Astrocyte (in vitro differentiated cells and primary cell): Measurements from ENCODE around the gene ACIN1. TPM values are rescaled to one million over a fixed set of nuclear protein-coding genes. Genes with fewer than 3 reads are reported as not detected.
A peak's percentile ranks its signal among the peaks of the same experiment; 100 is the strongest.

ENCODE experiments used
- DNase-seq: peaks from one replicate; pipeline ENCODE4 v3.0.0-alpha.2; 2010; ENCODE audit warnings: low read depth
- FAIRE-seq: peaks from 2 replicates; lab custom pipeline; 2011; peaks lifted over from hg19 to GRCh38; lab: Jason Lieb, UNC
- H2AFZ ChIP-seq: 2 replicates; pipeline ENCODE4 v1.6.0; 2012; ENCODE audit warnings: low read depth, low read length, inconsistent platforms
- H3K27ac ChIP-seq: 2 replicates; pipeline ENCODE4 v1.5.1; 2011; ENCODE audit warnings: low read depth, low read length, inconsistent platforms
- H3K27me3 ChIP-seq: 2 replicates; pipeline ENCODE4 v1.6.0; 2011; ENCODE audit warnings: low read length, inconsistent platforms; ENCODE audit not compliant: insufficient read depth
- H3K36me3 ChIP-seq: 2 replicates; pipeline ENCODE4 v1.5.1; 2011; ENCODE audit warnings: low read length, inconsistent platforms; ENCODE audit not compliant: insufficient read depth
- H3K4me1 ChIP-seq: 2 replicates; pipeline ENCODE4 v1.5.1; 2011; ENCODE audit warnings: low read length, inconsistent platforms; ENCODE audit not compliant: insufficient read depth
- H3K4me2 ChIP-seq: 2 replicates; pipeline ENCODE4 v1.6.0; 2012; ENCODE audit warnings: low read length, inconsistent platforms
- H3K4me3 ChIP-seq: 2 replicates; pipeline ENCODE4 v1.5.1; 2011; ENCODE audit warnings: low read depth, mild to moderate bottlenecking, low read length, inconsistent platforms; ENCODE audit not compliant: insufficient read depth
- H3K79me2 ChIP-seq: 2 replicates; pipeline ENCODE4 v1.6.0; 2012; ENCODE audit warnings: mild to moderate bottlenecking, low read length, inconsistent platforms; ENCODE audit not compliant: insufficient read depth
- H3K9ac ChIP-seq: 2 replicates; pipeline ENCODE4 v1.6.0; 2012; ENCODE audit warnings: mild to moderate bottlenecking, low read length, inconsistent platforms
- H3K9me3 ChIP-seq: 2 replicates; pipeline ENCODE4 v1.5.1; 2012; ENCODE audit warnings: low read depth, mild to moderate bottlenecking, low read length, inconsistent platforms; ENCODE audit not compliant: insufficient read depth
- H4K20me1 ChIP-seq: 2 replicates; pipeline ENCODE4 v1.6.0; 2012; ENCODE audit warnings: low read length, inconsistent platforms; ENCODE audit not compliant: insufficient read depth
- H3K27ac Mint-ChIP-seq: one replicate; pipeline ENCODE4 v1.8.0; 2021; ENCODE audit warnings: mild to moderate bottlenecking, mixed read lengths; ENCODE audit not compliant: unreplicated experiment
- H3K27me3 Mint-ChIP-seq: one replicate; pipeline ENCODE4 v1.8.0; 2021; ENCODE audit warnings: low read depth, mixed read lengths; ENCODE audit not compliant: unreplicated experiment
- H3K36me3 Mint-ChIP-seq: one replicate; pipeline ENCODE4 v1.8.0; 2021; ENCODE audit warnings: low read depth, mixed read lengths; ENCODE audit not compliant: unreplicated experiment
- H3K4me1 Mint-ChIP-seq: one replicate; pipeline ENCODE4 v1.8.0; 2021; ENCODE audit warnings: low read depth, mixed read lengths; ENCODE audit not compliant: unreplicated experiment
- H3K4me3 Mint-ChIP-seq: one replicate; pipeline ENCODE4 v1.8.0; 2021; ENCODE audit warnings: mild to moderate bottlenecking, moderate library complexity, mixed read lengths; ENCODE audit not compliant: unreplicated experiment
- H3K9me3 Mint-ChIP-seq: one replicate; pipeline ENCODE4 v1.8.0; 2021; ENCODE audit warnings: mild to moderate bottlenecking, mixed read lengths; ENCODE audit not compliant: unreplicated experiment
- CTCF ChIP-seq: IDR thresholded peaks from 2 replicates; pipeline ENCODE4 v1.5.1; 2011; ENCODE audit warnings: low read depth, mild to moderate bottlenecking, inconsistent platforms, low read length, moderate library complexity; ENCODE audit not compliant: insufficient read depth
- EZH2 ChIP-seq: IDR thresholded peaks from 2 replicates; pipeline ENCODE4 v1.6.1; 2012; ENCODE audit warnings: mild to moderate bottlenecking, low read length, inconsistent platforms; ENCODE audit not compliant: insufficient read depth
- total RNA-seq: library from RNA; stranded (reverse); gene quantifications from 2 replicates; pipeline ENCODE4 v1.2.1, GENCODE V29; 2021

ACIN1 gene
- total RNA-seq, 1 donor from 2014 or later: 208 TPM

GRCh38 chr14:23115039-23115731, 20.2 kb upstream of the ACIN1 start:
- peaks cover 27% of the 10 kb centered on the region for H3K4me1 ChIP-seq
- H3K9me3 ChIP-seq: no peaks in the 10 kb centered on the region
- H3K9ac ChIP-seq: peak overlapping the region; percentile 61
- H3K27ac ChIP-seq: peak overlapping the region; percentile 79
- H3K4me3 ChIP-seq: no peak overlapping the region
- H3K27me3 Mint-ChIP-seq: peaks cover 7% of the 10 kb centered on the region
- no peaks in the 10 kb centered on the region for H3K36me3 ChIP-seq
- peak overlapping the region; percentile 67 for H3K27ac Mint-ChIP-seq
- H3K36me3 Mint-ChIP-seq: peaks cover 1% of the 10 kb centered on the region
- peaks cover 18% of the 10 kb centered on the region for H3K4me1 Mint-ChIP-seq
- H4K20me1 ChIP-seq: no peaks in the 10 kb centered on the region
- no peak for TF ChIP-seq CTCF
- TF ChIP-seq EZH2: no peak
- DNase-seq: peak; percentile 98
- peaks cover 3% of the 10 kb centered on the region for H3K27me3 ChIP-seq
- no peaks in the 10 kb centered on the region for H3K79me2 ChIP-seq
- H3K4me3 Mint-ChIP-seq: no peak overlapping the region
- H3K9me3 Mint-ChIP-seq: no peaks in the 10 kb centered on the region
- peak overlapping the region; percentile 38 for H2AFZ ChIP-seq
- peak; percentile 75 for FAIRE-seq
- peak overlapping the region; percentile 71 for H3K4me2 ChIP-seq

- Histone ChIP-seq H3K4me3 (peak overlapping the region; percentile 7), H3K27ac (peak overlapping the region; percentile 74)
Observed at GRCh38 chr14:23114669-23115038, 19.7 kb upstream of the ACIN1 start.

More at GRCh38 chr14:23114669-23115038, 19.7 kb upstream of the ACIN1 start:
- H3K9me3 ChIP-seq: no peaks in the 10 kb centered on the region
- H3K4me1 Mint-ChIP-seq: peaks cover 17% of the 10 kb centered on the region
- no peaks in the 10 kb centered on the region for H3K9me3 Mint-ChIP-seq
- H3K27me3 ChIP-seq: peaks cover 3% of the 10 kb centered on the region
- peak overlapping the region; percentile 67 for H3K27ac Mint-ChIP-seq
- H3K9ac ChIP-seq: peak overlapping the region; percentile 17
- TF ChIP-seq CTCF (no peak), EZH2 (no peak)
- no peak overlapping the region for H2AFZ ChIP-seq
- peaks cover 7% of the 10 kb centered on the region for H3K27me3 Mint-ChIP-seq
- DNase-seq (no peak), FAIRE-seq (no peak)
- H3K4me1 ChIP-seq: peaks cover 27% of the 10 kb centered on the region
- no peaks in the 10 kb centered on the region for H4K20me1 ChIP-seq
- H3K36me3 Mint-ChIP-seq: no peaks in the 10 kb centered on the region
- H3K4me2 ChIP-seq: peak overlapping the region; percentile 71
- no peaks in the 10 kb centered on the region for H3K79me2 ChIP-seq
- no peak overlapping the region for H3K4me3 Mint-ChIP-seq
- H3K36me3 ChIP-seq: no peaks in the 10 kb centered on the region
